RPMI7951 (cell line): ENCODE data around the gene SETD7. TPM values are rescaled to one million over a fixed set of nuclear protein-coding genes. Genes with fewer than 3 reads are reported as not detected.

Experiments used
- DNase-seq: peaks from one replicate; pipeline ENCODE4 v3.0.0-alpha.2; 2012; ENCODE audit warnings: low read depth
- total RNA-seq: library from RNA; depleted of rRNA; stranded (reverse); fragments of >200 nt; shearing (Covaris generic); gene quantifications from 2 replicates; pipeline ENCODE4 v1.2.3, GENCODE V29; 2014

Gene SETD7
- total RNA-seq, 1 experiment from 2014 or later: 23.3 TPM

GRCh38 chr4:139550724-139551429 is 5.1 kb downstream of the SETD7 start:
- DNase-seq: no peak

- DNase-seq: no peak
Observed at GRCh38 chr4:139547979-139548378, 8.0 kb downstream of the SETD7 start.

- DNase-seq: no peak
Observed at GRCh38 chr4:139540632-139541031, 15.4 kb downstream of the SETD7 start.

GRCh38 chr4:139540161-139540560 is 15.9 kb downstream of the SETD7 start:
- DNase-seq: no peak

GRCh38 chr4:139537292-139537691 is 18.7 kb downstream of the SETD7 start:
- DNase-seq: no peak

GRCh38 chr4:139535871-139536234 is 20.2 kb downstream of the SETD7 start:
- no peak for DNase-seq

- DNase-seq: no peak
Observed at GRCh38 chr4:139535228-139535870, 20.7 kb downstream of the SETD7 start.

GRCh38 chr4:139534287-139534950 is 21.6 kb downstream of the SETD7 start:
- no peak for DNase-seq

- no peak for DNase-seq
Observed at GRCh38 chr4:139533511-139533910, 22.5 kb downstream of the SETD7 start.

- no peak for DNase-seq
Observed at GRCh38 chr4:139532947-139533346, 23.1 kb downstream of the SETD7 start.

- peak; percentile 35 for DNase-seq
Observed at GRCh38 chr4:139530833-139531427, 25.1 kb downstream of the SETD7 start.

GRCh38 chr4:139528377-139529005 is 27.5 kb downstream of the SETD7 start:
- peak; percentile 82 for DNase-seq

GRCh38 chr4:139526928-139527327 is 29.1 kb downstream of the SETD7 start:
- DNase-seq: no peak

- DNase-seq: no peak
Observed at GRCh38 chr4:139525414-139525813, 30.6 kb downstream of the SETD7 start.

GRCh38 chr4:139524062-139524631 is 31.9 kb downstream of the SETD7 start:
- DNase-seq: no peak

- DNase-seq: peak; percentile 13
Observed at GRCh38 chr4:139523076-139523475, 32.9 kb downstream of the SETD7 start.

- DNase-seq: no peak
Observed at GRCh38 chr4:139522457-139522856, 33.6 kb downstream of the SETD7 start.

- no peak for DNase-seq
Observed at GRCh38 chr4:139521754-139522401, 34.1 kb downstream of the SETD7 start.

GRCh38 chr4:139515531-139515958 is 40.5 kb downstream of the SETD7 start:
- DNase-seq: no peak

- DNase-seq: no peak
Observed at GRCh38 chr4:139514382-139515059, 41.5 kb downstream of the SETD7 start.

GRCh38 chr4:139511320-139511719 is 44.7 kb downstream of the SETD7 start:
- DNase-seq: peak; percentile 36
